NCI-H2107 (cell line): ENCODE data around the gene PGAM4.
"Not testable (repeated sequence)": the region's sequence is repeated elsewhere in the genome, so short reads cannot be mapped to it uniquely, and the experiment has no call there.

Experiments used
- DNase-seq: peaks from one replicate; lab custom pipeline; 2025; lab: John Stamatoyannopoulos, UW

The PGAM4 gene

GRCh38 chrX:77969538-77969937 lies at the start of gene PGAM4:
Gene PGAM4, minus strand, starts transcription at chrX:77969638. Its CDS starts 0 bp downstream, at chrX:77969638.
- DNase-seq = no peak

- no peak for DNase-seq
Measured at GRCh38 chrX:78011846-78012245, 42.4 kb upstream of the PGAM4 start.

GRCh38 chrX:77979870-77980269 lies 10.4 kb upstream of the PGAM4 start:
- no peak for DNase-seq

GRCh38 chrX:77977518-77977917 lies 8.1 kb upstream of the PGAM4 start:
- DNase-seq = no peak

- DNase-seq = no peak
Measured at GRCh38 chrX:77977095-77977494, 7.7 kb upstream of the PGAM4 start.

- no peak for DNase-seq
Measured at GRCh38 chrX:77975755-77976154, 6.3 kb upstream of the PGAM4 start.

- DNase-seq = no peak
Measured at GRCh38 chrX:77967631-77968030, 1.8 kb downstream of the PGAM4 start.

GRCh38 chrX:77966361-77966760 lies 3.1 kb downstream of the PGAM4 start:
- no peak for DNase-seq

GRCh38 chrX:77962068-77962902 lies 7.2 kb downstream of the PGAM4 start:
- no peak for DNase-seq

GRCh38 chrX:77961063-77961462 lies 8.4 kb downstream of the PGAM4 start:
- no peak for DNase-seq

- DNase-seq = no peak
Measured at GRCh38 chrX:77960567-77960966, 8.9 kb downstream of the PGAM4 start.

GRCh38 chrX:77953708-77954107 lies 15.7 kb downstream of the PGAM4 start:
- no peak for DNase-seq

GRCh38 chrX:77953302-77953701 lies 16.1 kb downstream of the PGAM4 start:
- no peak for DNase-seq

GRCh38 chrX:77952173-77952572 lies 17.3 kb downstream of the PGAM4 start:
- DNase-seq = no peak

- no peak for DNase-seq
Measured at GRCh38 chrX:77949840-77950239, 19.6 kb downstream of the PGAM4 start.

- DNase-seq = no peak
Measured at GRCh38 chrX:77946571-77946970, 22.9 kb downstream of the PGAM4 start.

GRCh38 chrX:77945910-77946545 lies 23.4 kb downstream of the PGAM4 start:
- no peak for DNase-seq

GRCh38 chrX:77945031-77945430 lies 24.4 kb downstream of the PGAM4 start:
- not testable (repeated sequence) for DNase-seq

GRCh38 chrX:77938083-77938680 lies 31.3 kb downstream of the PGAM4 start:
- DNase-seq = no peak

GRCh38 chrX:77937291-77937690 lies 32.1 kb downstream of the PGAM4 start:
- no peak for DNase-seq

- no peak for DNase-seq
Measured at GRCh38 chrX:77936299-77936698, 33.1 kb downstream of the PGAM4 start.

GRCh38 chrX:77935886-77936285 lies 33.6 kb downstream of the PGAM4 start:
- DNase-seq = no peak

GRCh38 chrX:77930581-77930980 lies 38.9 kb downstream of the PGAM4 start:
- DNase-seq = no peak
